ENCODE data around the gene PHF10.
A peak's percentile ranks its signal among the peaks of the same experiment; 100 is the strongest.
"Not testable (repeated sequence)": the region's sequence is repeated elsewhere in the genome, so short reads cannot be mapped to it uniquely, and the experiment has no call there.

PHF10 gene

GRCh38 chr6:169724494-169725124 is at the start of gene PHF10:
Gene PHF10, minus strand, starts transcription at chr6:169724500. Its CDS starts 569 bp downstream, at chr6:169723931.
- no peak for DNase-seq (ENCODE audit: low read depth)

GRCh38 chr6:169766921-169767736 is 42.8 kb upstream of the PHF10 start:
- no peak for DNase-seq (ENCODE audit: low read depth)

GRCh38 chr6:169766232-169766631 is 41.9 kb upstream of the PHF10 start:
- DNase-seq (ENCODE audit: low read depth): no peak

DNA sequence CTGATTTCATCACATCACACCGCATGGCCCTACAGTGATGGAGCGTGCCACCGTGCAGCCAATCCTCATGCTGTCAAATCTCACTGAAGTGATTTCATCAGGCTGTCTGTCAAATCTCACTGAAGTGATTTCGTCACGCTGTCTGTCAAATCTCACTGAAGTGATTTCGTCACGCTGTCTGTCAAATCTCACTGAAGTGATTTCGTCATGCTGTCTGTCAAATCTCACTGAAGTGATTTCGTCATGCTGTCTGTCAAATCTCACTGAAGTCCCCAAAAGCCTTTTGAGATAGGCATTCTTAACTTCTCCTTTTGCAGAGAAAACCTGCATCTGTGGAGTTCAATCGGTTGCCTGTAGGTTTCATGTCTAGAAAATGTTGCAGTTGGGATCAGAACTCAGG is 41.5 kb upstream of the PHF10 start:
- DNase-seq (ENCODE audit: low read depth): not testable (repeated sequence)

GRCh38 chr6:169763881-169764280 is 39.6 kb upstream of the PHF10 start:
- DNase-seq (ENCODE audit: low read depth): no peak

DNA sequence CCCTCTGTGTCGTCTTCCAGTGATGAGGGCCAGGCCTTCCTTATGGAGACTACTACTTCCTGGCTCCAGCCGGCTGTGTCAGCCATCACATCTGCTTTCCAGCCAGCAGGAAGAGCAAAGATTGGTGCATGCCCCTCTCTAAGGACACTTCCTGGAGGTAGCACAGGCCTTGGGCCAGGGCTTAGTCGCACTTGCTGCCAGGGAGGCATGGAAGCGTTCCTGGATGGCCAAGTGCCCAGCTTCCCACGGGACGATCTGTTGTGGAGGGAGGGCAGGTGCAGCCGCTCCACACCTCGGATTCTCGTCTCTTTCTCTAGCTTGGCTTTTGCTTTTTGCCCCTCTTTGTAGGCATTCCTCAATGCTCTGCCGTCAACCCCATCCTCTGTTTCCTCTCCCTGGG is 39.0 kb upstream of the PHF10 start:
- no peak for DNase-seq (ENCODE audit: low read depth)

GRCh38 chr6:169755162-169755561 is 30.9 kb upstream of the PHF10 start:
- DNase-seq (ENCODE audit: low read depth): no peak

- no peak for DNase-seq (ENCODE audit: low read depth)
These were observed 27.8 kb upstream of the PHF10 start for GRCh38 chr6:169752074-169752623.

DNA sequence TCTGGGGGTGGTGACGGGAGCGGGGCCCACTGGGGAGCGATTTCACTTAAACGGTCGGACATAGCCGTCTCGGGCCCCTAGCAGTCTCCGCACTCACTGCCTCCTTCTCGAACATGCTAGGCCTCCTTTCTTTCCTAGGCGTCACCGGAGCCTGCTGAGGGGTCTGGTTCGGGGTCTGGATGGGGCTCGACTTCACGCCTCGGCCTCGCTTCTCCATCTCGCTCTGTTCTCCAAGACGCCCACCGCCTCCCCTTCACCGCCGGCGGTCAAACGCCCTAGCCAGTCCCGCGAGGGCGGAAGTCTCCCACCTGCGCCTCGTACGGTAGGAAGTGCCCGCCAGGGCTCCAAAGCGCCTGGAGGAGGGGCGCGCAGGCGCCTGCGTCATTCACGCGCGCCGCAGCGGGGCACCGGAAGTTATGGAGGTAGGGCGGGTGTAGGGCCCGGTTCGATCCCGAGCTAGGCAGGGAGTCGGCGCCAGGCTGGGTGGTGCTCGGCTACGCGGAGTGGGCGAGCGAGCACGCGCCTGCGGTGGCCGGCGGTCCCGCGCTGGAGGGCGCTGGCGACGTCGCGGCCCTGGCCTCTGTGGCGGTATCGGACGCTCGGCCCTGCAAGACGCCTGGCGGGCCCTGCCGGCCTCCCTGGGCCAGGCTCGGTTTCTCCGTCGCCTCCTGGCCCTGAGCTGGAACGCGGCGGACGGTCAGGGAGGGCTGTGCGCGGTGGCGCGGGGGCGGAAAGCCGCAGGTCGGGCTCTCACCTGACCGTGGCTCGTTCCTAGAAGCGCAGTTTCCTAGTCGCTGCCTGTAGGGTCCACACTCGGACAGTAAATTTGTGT is 27.2 kb upstream of the PHF10 start, which contains the start of the genes DYNLT2 and ERMARD:
TSS of gene DYNLT2 (minus strand) at position 331 of the 832 bp plus-strand sequence. CDS start at position 217, 114 bp downstream.
TSS of gene ERMARD (plus strand) at position 381 of the 832 bp plus-strand sequence. CDS start at position 417, 36 bp downstream.
- peak; percentile 82 for DNase-seq (ENCODE audit: low read depth)

- DNase-seq (ENCODE audit: low read depth): no peak
These were observed 22.3 kb upstream of the PHF10 start for GRCh38 chr6:169746556-169746955.

- no peak for DNase-seq (ENCODE audit: low read depth)
These were observed 21.1 kb upstream of the PHF10 start for GRCh38 chr6:169745405-169745804.

GRCh38 chr6:169741344-169741743 is 17.0 kb upstream of the PHF10 start:
- no peak for DNase-seq (ENCODE audit: low read depth)

DNA sequence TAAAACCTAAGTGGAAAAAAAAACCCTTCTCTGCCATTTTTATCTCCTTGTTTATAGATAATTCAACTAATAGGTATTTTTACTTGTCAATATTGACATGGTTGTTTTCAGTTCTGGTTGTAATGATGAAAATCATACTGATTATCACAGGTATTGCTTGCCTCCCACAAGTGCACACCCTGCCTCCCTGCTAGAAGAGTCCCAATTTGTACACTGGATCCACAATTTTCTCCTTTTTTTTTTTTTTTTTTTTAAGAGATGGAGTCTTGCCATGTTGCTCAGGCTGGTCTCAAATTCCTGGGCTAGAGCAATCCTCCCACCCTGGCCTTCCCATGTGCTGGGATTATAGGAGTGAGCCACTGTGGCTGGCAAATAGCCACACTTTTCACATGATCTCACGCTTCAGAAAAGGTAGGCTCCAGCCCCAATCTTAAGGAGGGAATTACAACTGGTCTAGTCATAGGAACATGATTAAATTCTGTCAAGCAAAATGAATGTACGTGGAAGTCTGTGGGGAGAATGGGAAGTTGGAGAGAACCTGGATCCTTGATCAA is 14.8 kb upstream of the PHF10 start:
- no peak for DNase-seq (ENCODE audit: low read depth)

DNA sequence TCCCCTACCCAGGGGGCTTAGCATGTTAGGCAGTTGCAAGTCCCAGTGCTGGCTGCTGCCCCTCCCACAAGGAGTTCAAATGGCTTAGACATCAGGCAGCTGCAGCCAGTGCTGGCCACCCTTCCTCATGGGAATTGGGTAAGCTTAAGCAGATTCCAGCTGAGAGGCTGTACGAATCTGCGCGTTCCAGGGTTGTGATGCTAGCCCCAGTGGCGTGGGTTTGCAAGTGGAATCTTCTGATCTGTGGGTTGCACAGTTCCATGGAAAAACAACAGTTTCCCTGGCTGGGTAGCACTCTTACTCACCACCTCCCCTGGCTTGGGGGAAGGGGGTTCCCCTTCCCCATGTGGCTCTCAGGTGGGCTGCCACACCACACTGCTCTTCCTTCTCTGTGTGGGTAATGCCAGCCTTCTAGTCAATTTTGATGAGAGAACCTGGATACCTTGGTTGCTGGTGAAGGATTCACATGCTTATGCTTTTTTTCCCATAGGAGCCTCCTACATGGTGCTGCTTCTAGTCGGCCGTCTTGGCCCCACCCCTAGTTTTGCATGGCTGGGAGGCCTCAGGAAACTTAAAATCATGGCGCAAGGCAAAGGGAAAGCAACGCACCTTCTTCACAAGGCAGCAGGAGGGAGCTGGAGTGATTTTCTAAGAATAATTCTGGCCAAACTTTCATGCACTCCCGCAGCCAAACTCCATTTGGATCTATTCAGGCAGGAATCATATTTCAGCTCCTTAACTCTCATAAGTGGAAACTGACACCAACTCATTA is 14.1 kb upstream of the PHF10 start:
- no peak for DNase-seq (ENCODE audit: low read depth)

DNA sequence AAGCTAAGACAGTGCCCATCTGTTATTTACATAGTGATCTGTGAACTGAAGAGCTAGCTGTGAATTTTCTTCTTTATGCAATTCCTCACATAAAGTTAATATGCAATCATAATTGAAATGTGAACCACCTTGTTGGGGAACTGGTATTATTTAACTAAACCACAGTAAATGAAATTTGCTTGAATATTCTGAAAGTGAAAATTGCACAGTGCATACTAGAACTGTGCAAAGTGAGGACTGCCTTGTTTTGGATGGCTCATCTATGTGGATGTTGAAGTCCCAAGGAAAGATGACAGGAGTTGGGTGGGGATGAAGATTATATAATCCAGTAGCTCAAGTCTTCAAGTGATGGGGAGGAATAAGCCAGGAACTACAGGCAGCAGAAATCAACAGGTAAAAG is 5.7 kb upstream of the PHF10 start:
- no peak for DNase-seq (ENCODE audit: low read depth)

GRCh38 chr6:169726963-169727362 is 2.7 kb upstream of the PHF10 start:
- no peak for DNase-seq (ENCODE audit: low read depth)

GRCh38 chr6:169726049-169726400 is 1.7 kb upstream of the PHF10 start:
- DNase-seq (ENCODE audit: low read depth): no peak

DNA sequence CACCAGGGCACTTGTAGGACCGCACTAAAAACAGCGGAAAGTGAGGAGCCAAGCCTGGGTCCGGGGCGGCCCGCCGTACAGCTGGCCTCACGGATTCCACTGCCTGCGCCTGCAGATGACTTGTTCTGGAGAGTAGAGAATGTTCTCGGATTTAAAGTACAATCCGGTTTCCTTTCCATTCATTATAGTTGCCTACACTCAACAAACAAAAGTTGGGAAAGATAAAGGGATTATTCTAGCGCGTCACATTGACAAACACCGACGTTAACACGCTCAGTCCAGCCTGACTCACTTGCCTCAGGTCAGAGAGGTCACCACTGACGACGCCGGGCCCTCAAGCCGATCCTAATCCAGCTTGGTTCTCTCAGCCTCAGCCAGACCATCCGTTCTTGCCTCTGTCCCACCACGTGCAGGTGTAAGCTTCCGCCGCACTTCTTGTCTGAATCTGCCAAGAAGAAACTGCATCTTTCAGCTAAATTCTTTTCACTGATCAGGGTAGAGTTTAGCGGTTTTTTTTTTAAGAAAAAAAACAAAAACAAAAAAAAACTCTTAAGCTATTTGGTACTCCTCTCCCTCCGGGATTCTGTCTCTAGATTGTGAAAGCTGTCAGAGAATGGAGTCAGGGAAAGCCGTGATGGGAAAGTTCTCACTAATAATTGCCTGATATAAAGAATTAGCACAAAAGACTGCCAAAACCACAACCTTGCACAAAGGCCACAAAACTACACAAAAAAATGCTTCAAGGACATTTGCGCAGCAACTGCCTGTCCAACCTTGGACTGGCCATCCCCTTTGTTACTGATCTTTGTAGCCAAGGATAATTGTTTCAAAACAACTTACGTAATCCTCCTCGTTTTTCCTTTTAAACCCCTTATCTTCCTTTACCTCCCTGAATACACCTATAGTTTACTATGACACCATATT is 1.1 kb upstream of the PHF10 start:
- no peak for DNase-seq (ENCODE audit: low read depth)

GRCh38 chr6:169723991-169724493 is 258 bp downstream of the PHF10 start:
- DNase-seq (ENCODE audit: low read depth): no peak
